CD8-positive, alpha-beta memory T cell (primary cell): ENCODE measurements around the gene FAM53C. TPM values are rescaled to one million over a fixed set of nuclear protein-coding genes. Genes with fewer than 3 reads are reported as not detected.

Experiments used
- CTCF ChIA-PET: fragments of 350-600 bp; sonication (Branson Sonifier 250); formaldehyde crosslinking; loops from one replicate; lab custom pipeline; 2021; ENCODE audit warnings: antibody characterized with exemption; lab: Charles Lee
- POLR2A ChIA-PET: fragments of 350-600 bp; sonication (Branson Sonifier 250); formaldehyde crosslinking; loops from one replicate; lab custom pipeline; 2021; ENCODE audit warnings: antibody characterized with exemption; lab: Charles Lee
- DNase-seq, 5 donors: peaks; one replicate each; pipeline versions ENCODE4 v3.0.0 to v3.0.0-alpha.2; 2020 to 2022; ENCODE audit warnings: mixed read lengths in 1 of 5
- H3K27ac ChIP-seq: one replicate; pipeline ENCODE4 v1.7.0; 2013; ENCODE audit warnings: low read depth, mild to moderate bottlenecking, low read length, moderate library complexity
- H3K27me3 ChIP-seq: 2 replicates; pipeline ENCODE4 v1.7.0; 2013; ENCODE audit warnings: low read length, mild to moderate bottlenecking; ENCODE audit not compliant: insufficient read depth, poor library complexity, severe bottlenecking
- H3K36me3 ChIP-seq: 2 replicates; pipeline ENCODE4 v1.7.0; 2013; ENCODE audit warnings: mild to moderate bottlenecking, low read length, moderate library complexity; ENCODE audit not compliant: insufficient read depth
- H3K4me1 ChIP-seq: 2 replicates; pipeline ENCODE4 v1.7.0; 2013; ENCODE audit warnings: mild to moderate bottlenecking, low read length, moderate library complexity; ENCODE audit not compliant: insufficient read depth
- H3K4me3 ChIP-seq: 2 replicates; pipeline ENCODE4 v1.7.0; 2013; ENCODE audit warnings: mild to moderate bottlenecking, low read length
- H3K9me3 ChIP-seq: 2 replicates; pipeline ENCODE4 v1.7.0; 2013; ENCODE audit warnings: mild to moderate bottlenecking, low read length
- H3K27ac Mint-ChIP-seq, 8 donors: one replicate each; pipeline ENCODE4 v1.8.0; 2020 to 2021; ENCODE audit warnings: mixed read lengths in 8 of 8, mild to moderate bottlenecking in 6 of 8, inconsistent platforms in 3 of 8, moderate library complexity in 3 of 8
- H3K27me3 Mint-ChIP-seq, 2 donors: one replicate each; pipeline ENCODE4 v1.8.0; 2020 to 2021; ENCODE audit warnings: mixed read lengths in 2 of 2, mild to moderate bottlenecking in 1 of 2, moderate library complexity in 1 of 2
- H3K36me3 Mint-ChIP-seq, 3 donors: one replicate each; pipeline ENCODE4 v1.8.0; 2020 to 2021; ENCODE audit warnings: mixed read lengths in 3 of 3, inconsistent platforms in 1 of 3, mild to moderate bottlenecking in 1 of 3
- H3K4me1 Mint-ChIP-seq, 3 donors: one replicate each; pipeline ENCODE4 v1.8.0; 2020 to 2021; ENCODE audit warnings: mixed read lengths in 3 of 3, inconsistent platforms in 1 of 3, mild to moderate bottlenecking in 1 of 3
- H3K4me3 Mint-ChIP-seq, 7 donors: one replicate each; pipeline ENCODE4 v1.8.0; 2020 to 2021; ENCODE audit warnings: mixed read lengths in 7 of 7, mild to moderate bottlenecking in 6 of 7, moderate library complexity in 4 of 7, inconsistent platforms in 2 of 7
- H3K9me3 Mint-ChIP-seq, 5 donors: one replicate each; pipeline ENCODE4 v1.8.0; 2020 to 2022; ENCODE audit warnings: mixed read lengths in 5 of 5, mild to moderate bottlenecking in 3 of 5, moderate library complexity in 2 of 5, inconsistent platforms in 1 of 5
- polyA plus RNA-seq: library from polyadenylated mRNA; unstranded; fragments of 300-500 nt; fragmentation: Illumina TruSeq; gene quantifications from one replicate; pipeline ENCODE4 v1.2.3, GENCODE V29; 2021
- total RNA-seq, 2 experiments: library from RNA; stranded (reverse); gene quantifications; one replicate each; pipeline ENCODE4 v1.2.3, GENCODE V29; 2021

The FAM53C gene
- total and polyA plus RNA-seq, 3 experiments from 2014 or later: 20.6 to 32.2 (median 29.5) TPM

GRCh38 chr5:138351517-138351916, 13.5 kb downstream of the FAM53C start:
- DNase-seq: no peak
- Mint-ChIP-seq H3K4me1 (peaks cover 46 to 52% (median 48%) of the 10 kb centered on the region in 3 donors), H3K27me3 (peaks cover 0 to 12% of the 10 kb centered on the region in 2 donors), H3K36me3 (peaks cover 0 to 34% (median 6%) of the 10 kb centered on the region in 3 donors), H3K4me3 (peak overlapping the region; percentile 75 to 94 (median 84)), H3K27ac (peak overlapping the region in 6 of 8 donors; percentile 77 to 93 (median 88)), H3K9me3 (peaks cover 0 to 8% (median 0%) of the 10 kb centered on the region in 5 donors)
- ChIA-PET CTCF (interaction anchor here (0.5 to 9.9 kb wide), 27 partner anchors 14 to 454 kb away, joined by 3 to 266 read pairs (median 4); partner anchors contain the start of genes CDC23, CDC25C, EGR1 and ETF1), POLR2A (interaction anchor here (1.3 to 7.3 kb wide), 5 partner anchors 13 to 173 kb away, joined by 4 to 120 read pairs (median 12); partner anchors contain the start of genes BRD8, CDC23, EGR1 and FAM53C)
- peaks cover 25% of the 10 kb centered on the region for H3K4me1 ChIP-seq
- peaks cover 5% of the 10 kb centered on the region for H3K36me3 ChIP-seq
- H3K27me3 ChIP-seq: no peaks in the 10 kb centered on the region
- H3K27ac ChIP-seq: no peak overlapping the region
- H3K9me3 ChIP-seq: peaks cover 5% of the 10 kb centered on the region
- H3K4me3 ChIP-seq: no peak overlapping the region

GRCh38 chr5:138352071-138352721, 14.1 kb downstream of the FAM53C start, which contains the start of gene KDM3B:
TSS of gene KDM3B (plus strand) at chr5:138352685. CDS start at chr5:138352796, 111 bp downstream.
- peaks cover 5% of the 10 kb centered on the region for H3K9me3 ChIP-seq
- peak within 1 kb of the TSS; percentile 84 for H3K4me3 ChIP-seq
- ChIA-PET CTCF (interaction anchor here (0.5 to 9.9 kb wide), 41 partner anchors 10 to 455 kb away, joined by 3 to 266 read pairs (median 4); partner anchors contain the start of genes CDC23, CDC25C, EGR1 and ETF1), POLR2A (interaction anchor here (0.6 to 7.3 kb wide), 10 partner anchors 13 to 942 kb away, joined by 3 to 120 read pairs (median 5); partner anchors contain the start of genes BRD8, CDC23, CDC25C and EGR1)
- Mint-ChIP-seq H3K4me3 (peak within 1 kb of the TSS; percentile 90 to 100 (median 96)), H3K27me3 (peaks cover 0 to 12% of the 10 kb centered on the region in 2 donors), H3K36me3 (peaks cover 0 to 28% (median 3%) of the 10 kb centered on the region in 3 donors), H3K4me1 (peaks cover 48 to 56% (median 52%) of the 10 kb centered on the region in 3 donors), H3K27ac (peak within 1 kb of the TSS; percentile 91 to 99 (median 96)), H3K9me3 (peaks cover 0 to 8% (median 0%) of the 10 kb centered on the region in 5 donors)
- H3K27me3 ChIP-seq: no peaks in the 10 kb centered on the region
- peaks cover 3% of the 10 kb centered on the region for H3K36me3 ChIP-seq
- peak; percentile 84 to 96 (median 93) for DNase-seq
- peak within 1 kb of the TSS; percentile 88 for H3K27ac ChIP-seq
- peaks cover 25% of the 10 kb centered on the region for H3K4me1 ChIP-seq

DNA sequence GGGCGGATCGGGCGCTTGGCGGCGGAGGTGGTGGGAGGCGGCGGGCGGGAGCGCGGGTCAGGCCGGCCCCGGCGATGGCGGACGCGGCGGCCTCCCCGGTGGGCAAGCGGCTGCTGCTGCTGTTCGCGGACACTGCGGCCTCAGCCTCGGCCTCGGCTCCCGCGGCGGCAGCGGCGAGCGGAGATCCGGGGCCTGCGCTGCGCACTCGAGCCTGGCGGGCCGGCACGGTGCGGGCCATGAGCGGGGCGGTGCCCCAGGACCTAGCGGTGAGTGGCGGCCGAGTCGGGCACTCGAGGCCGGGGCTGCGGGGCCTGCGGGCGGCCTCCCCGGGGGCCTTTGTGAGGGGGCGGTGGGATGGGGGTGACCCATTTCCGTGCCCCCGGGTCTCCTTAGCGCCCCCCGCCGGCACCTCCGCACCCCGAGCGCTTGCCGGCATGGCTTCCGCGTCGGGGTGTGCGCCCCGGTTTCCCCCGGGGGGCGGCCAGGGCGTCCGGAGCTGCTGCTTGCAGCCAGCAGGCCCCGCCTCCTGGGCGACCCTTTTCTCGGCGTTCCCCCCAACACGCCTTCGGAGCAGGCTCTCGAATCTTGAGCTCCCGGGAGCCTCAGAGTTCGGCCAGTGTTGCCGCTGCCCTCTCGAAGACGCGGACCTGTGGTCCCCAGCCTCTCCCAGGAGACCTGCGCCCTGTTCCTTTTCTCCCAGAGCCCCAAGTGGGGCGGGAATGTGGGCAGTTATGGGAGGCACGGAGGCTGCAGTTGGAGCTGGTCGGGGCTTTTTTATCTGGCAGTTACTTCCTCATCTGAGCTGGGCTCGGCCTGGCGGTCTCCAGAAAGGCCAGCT, 14.9 kb downstream of the FAM53C start:
- no peaks in the 10 kb centered on the region for H3K36me3 ChIP-seq
- peaks cover 0 to 12% of the 10 kb centered on the region in 2 donors for H3K27me3 Mint-ChIP-seq
- peak; percentile 73 to 87 (median 76) for DNase-seq
- H3K4me1 Mint-ChIP-seq: peaks cover 48 to 56% (median 52%) of the 10 kb centered on the region in 3 donors
- H3K36me3 Mint-ChIP-seq: peaks cover 0 to 20% (median 0%) of the 10 kb centered on the region in 3 donors
- peak overlapping the region; percentile 90 to 100 (median 96) for H3K4me3 Mint-ChIP-seq
- H3K9me3 ChIP-seq: peaks cover 5% of the 10 kb centered on the region
- CTCF ChIA-PET: interaction anchor here (0.7 to 9.9 kb wide), 36 partner anchors 9 to 465 kb away, joined by 3 to 266 read pairs (median 4); partner anchors contain the start of genes BRD8, CDC23, CDC25C and ETF1
- H3K9me3 Mint-ChIP-seq: peaks cover 0 to 8% (median 0%) of the 10 kb centered on the region in 5 donors
- no peaks in the 10 kb centered on the region for H3K27me3 ChIP-seq
- peak overlapping the region; percentile 91 to 99 (median 96) for H3K27ac Mint-ChIP-seq
- H3K4me3 ChIP-seq: peak overlapping the region; percentile 84
- peaks cover 25% of the 10 kb centered on the region for H3K4me1 ChIP-seq
- H3K27ac ChIP-seq: peak overlapping the region; percentile 88
- POLR2A ChIA-PET: interaction anchor here (0.8 to 7.3 kb wide), 12 partner anchors 14 to 941 kb away, joined by 3 to 120 read pairs (median 6); partner anchors contain the start of genes BRD8, CDC23, CDC25C and EGR1

GRCh38 chr5:138353560-138354080, 15.6 kb downstream of the FAM53C start:
- H3K9me3 Mint-ChIP-seq: peaks cover 0 to 8% (median 0%) of the 10 kb centered on the region in 5 donors
- H3K4me3 Mint-ChIP-seq: peak overlapping the region; percentile 90 to 100 (median 96)
- Histone ChIP-seq H3K36me3 (no peaks in the 10 kb centered on the region), H3K4me1 (peaks cover 25% of the 10 kb centered on the region), H3K9me3 (peaks cover 5% of the 10 kb centered on the region), H3K4me3 (peak overlapping the region; percentile 84), H3K27ac (peak overlapping the region; percentile 88), H3K27me3 (no peaks in the 10 kb centered on the region)
- CTCF ChIA-PET: interaction anchor here (0.8 to 9.9 kb wide), 21 partner anchors 10 to 465 kb away, joined by 3 to 266 read pairs (median 5); partner anchors contain the start of genes BRD8, CDC23, CDC25C and ETF1
- H3K27ac Mint-ChIP-seq: peak overlapping the region; percentile 91 to 99 (median 96)
- no peak for DNase-seq
- H3K27me3 Mint-ChIP-seq: peaks cover 0 to 12% of the 10 kb centered on the region in 2 donors
- H3K4me1 Mint-ChIP-seq: peaks cover 48 to 56% (median 52%) of the 10 kb centered on the region in 3 donors
- H3K36me3 Mint-ChIP-seq: peaks cover 0 to 14% (median 0%) of the 10 kb centered on the region in 3 donors
- POLR2A ChIA-PET: interaction anchor here (0.5 to 7.3 kb wide), 10 partner anchors 14 to 599 kb away, joined by 3 to 120 read pairs (median 8); partner anchors contain the start of genes BRD8, CDC23, CDC25C and EGR1

GRCh38 chr5:138354387-138354786, 16.3 kb downstream of the FAM53C start:
- Histone ChIP-seq H3K4me1 (peaks cover 26% of the 10 kb centered on the region), H3K27ac (peak overlapping the region; percentile 88), H3K36me3 (no peaks in the 10 kb centered on the region), H3K4me3 (peak overlapping the region; percentile 84), H3K27me3 (no peaks in the 10 kb centered on the region), H3K9me3 (peaks cover 5% of the 10 kb centered on the region)
- POLR2A ChIA-PET: interaction anchor here (0.5 to 7.3 kb wide), 4 partner anchors 15 to 88 kb away, joined by 4 to 120 read pairs (median 15); partner anchors contain the start of genes CDC25C and FAM53C
- CTCF ChIA-PET: interaction anchor here (1.2 to 9.9 kb wide), 10 partner anchors 9 to 189 kb away, joined by 3 to 266 read pairs (median 6); partner anchors contain the start of genes CDC25C, ETF1 and FAM53C
- H3K4me1 Mint-ChIP-seq: peaks cover 48 to 57% (median 53%) of the 10 kb centered on the region in 3 donors
- peaks cover 0 to 12% of the 10 kb centered on the region in 2 donors for H3K27me3 Mint-ChIP-seq
- H3K27ac Mint-ChIP-seq: peak overlapping the region; percentile 78 to 99 (median 95)
- H3K4me3 Mint-ChIP-seq: peak overlapping the region; percentile 90 to 100 (median 96)
- DNase-seq: no peak
- H3K9me3 Mint-ChIP-seq: peaks cover 0 to 8% (median 0%) of the 10 kb centered on the region in 5 donors
- H3K36me3 Mint-ChIP-seq: peaks cover 0 to 11% (median 0%) of the 10 kb centered on the region in 3 donors

DNA sequence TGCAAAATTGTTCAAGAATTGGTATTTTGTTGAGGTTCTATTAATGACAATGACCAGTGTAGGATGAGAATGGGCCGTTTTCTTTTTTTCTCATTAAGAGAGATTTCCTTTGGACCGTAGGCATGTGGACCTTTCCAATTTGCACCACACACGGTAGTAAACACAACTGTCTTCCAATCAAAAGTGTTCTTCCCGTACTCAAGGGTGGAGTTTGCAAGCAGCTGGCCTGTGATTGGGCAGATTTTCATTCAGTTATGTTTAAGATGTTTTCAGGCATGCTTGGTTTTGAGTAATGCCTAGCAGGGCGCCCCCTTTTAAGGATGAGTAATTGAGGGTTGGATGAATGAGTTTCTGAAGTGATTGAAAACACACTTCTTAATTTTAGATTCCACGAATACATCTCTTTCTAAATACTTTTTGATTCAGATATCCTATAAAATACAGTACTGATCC, 16.9 kb downstream of the FAM53C start:
- Histone ChIP-seq H3K27me3 (no peaks in the 10 kb centered on the region), H3K9me3 (peaks cover 5% of the 10 kb centered on the region), H3K36me3 (no peaks in the 10 kb centered on the region), H3K4me3 (peak overlapping the region; percentile 84), H3K4me1 (peaks cover 31% of the 10 kb centered on the region), H3K27ac (peak overlapping the region; percentile 30)
- H3K4me3 Mint-ChIP-seq: peak overlapping the region; percentile 90 to 100 (median 96)
- CTCF ChIA-PET: interaction anchor here (1.9 to 9.9 kb wide), 2 partner anchors 16 to 18 kb away, joined by 4 to 266 read pairs; partner anchors contain the start of genes CDC25C and FAM53C
- POLR2A ChIA-PET: interaction anchor here (1.0 to 7.3 kb wide), 2 partner anchors 16 to 23 kb away, joined by 4 to 120 read pairs; partner anchors contain the start of genes CDC25C and FAM53C
- H3K9me3 Mint-ChIP-seq: peaks cover 0 to 8% (median 0%) of the 10 kb centered on the region in 5 donors
- H3K27me3 Mint-ChIP-seq: peaks cover 0 to 12% of the 10 kb centered on the region in 2 donors
- peak; percentile 16 to 64 (median 50) for DNase-seq
- H3K4me1 Mint-ChIP-seq: peaks cover 52 to 61% (median 59%) of the 10 kb centered on the region in 3 donors
- peaks cover 0 to 15% (median 4%) of the 10 kb centered on the region in 3 donors for H3K36me3 Mint-ChIP-seq
- H3K27ac Mint-ChIP-seq: peak overlapping the region; percentile 34 to 99 (median 95)
